Measurements from ENCODE around the gene DSCAM. TPM values are rescaled to one million over a fixed set of nuclear protein-coding genes. Genes with fewer than 3 reads are reported as not detected.

Gene DSCAM
- total RNA-seq, 2 experiments from 2014 or later = not detected

- ChIA-PET POLR2A (no interaction called here), CTCF (no interaction called here)
- DNase-seq (no peak), ATAC-seq (no peak)
- Mint-ChIP-seq H3K4me3 (no peak overlapping the region), H3K27ac (no peak overlapping the region), H3K27me3 (no peaks in the 10 kb centered on the region), H3K9me3 (peaks cover 3% of the 10 kb centered on the region), H3K36me3 (ENCODE audit: low read depth) (no peaks in the 10 kb centered on the region), H3K4me1 (ENCODE audit: low read depth) (no peaks in the 10 kb centered on the region)
- no peak for TF ChIP-seq CTCF (IDR thresholded peaks at IDR 0.05)
- intact Hi-C loops (cut with micrococcal nuclease) = no loop called here
Observed at GRCh38 chr21:40602080-40602479, 244.9 kb downstream of the DSCAM start.

GRCh38 chr21:40595806-40596205, 251.2 kb downstream of the DSCAM start:
- H3K4me1 Mint-ChIP-seq (ENCODE audit: low read depth) = no peaks in the 10 kb centered on the region
- no peaks in the 10 kb centered on the region for H3K36me3 Mint-ChIP-seq (ENCODE audit: low read depth)
- H3K27me3 Mint-ChIP-seq = no peaks in the 10 kb centered on the region
- POLR2A ChIA-PET = no interaction called here
- DNase-seq (no peak), ATAC-seq (no peak)
- CTCF ChIA-PET = no interaction called here
- no peak overlapping the region for H3K4me3 Mint-ChIP-seq
- peaks cover 7% of the 10 kb centered on the region for H3K9me3 Mint-ChIP-seq
- intact Hi-C loops (cut with micrococcal nuclease) = no loop called here
- no peak for TF ChIP-seq CTCF (IDR thresholded peaks at IDR 0.05)
- H3K27ac Mint-ChIP-seq = no peak overlapping the region

- DNase-seq (no peak), ATAC-seq (no peak)
- no peak overlapping the region for H3K27ac Mint-ChIP-seq
- intact Hi-C loops (cut with micrococcal nuclease) = no loop called here
- ChIA-PET CTCF (no interaction called here), POLR2A (no interaction called here)
- no peak overlapping the region for H3K4me3 Mint-ChIP-seq
- no peaks in the 10 kb centered on the region for H3K27me3 Mint-ChIP-seq
- no peak for TF ChIP-seq CTCF (IDR thresholded peaks at IDR 0.05)
- no peaks in the 10 kb centered on the region for H3K36me3 Mint-ChIP-seq (ENCODE audit: low read depth)
- H3K4me1 Mint-ChIP-seq (ENCODE audit: low read depth) = no peaks in the 10 kb centered on the region
- H3K9me3 Mint-ChIP-seq = peaks cover 6% of the 10 kb centered on the region
Observed at GRCh38 chr21:40587736-40588346, 259.1 kb downstream of the DSCAM start.

GRCh38 chr21:40586575-40586974, 260.4 kb downstream of the DSCAM start:
- no peak for ATAC-seq
- CTCF ChIA-PET = no interaction called here
- POLR2A ChIA-PET = no interaction called here
- DNase-seq = no peak
- no peak for TF ChIP-seq CTCF (IDR thresholded peaks at IDR 0.05)
- Mint-ChIP-seq H3K27ac (no peak overlapping the region), H3K36me3 (ENCODE audit: low read depth) (no peaks in the 10 kb centered on the region), H3K9me3 (peaks cover 2% of the 10 kb centered on the region), H3K4me3 (no peak overlapping the region), H3K27me3 (no peaks in the 10 kb centered on the region), H3K4me1 (ENCODE audit: low read depth) (no peaks in the 10 kb centered on the region)
- intact Hi-C loops (cut with micrococcal nuclease) = no loop called here

GRCh38 chr21:40577285-40578043, 269.5 kb downstream of the DSCAM start:
- no peak for TF ChIP-seq CTCF (IDR thresholded peaks at IDR 0.05)
- intact Hi-C loops (cut with micrococcal nuclease) = no loop called here
- DNase-seq (no peak), ATAC-seq (no peak)
- Mint-ChIP-seq H3K4me3 (no peak overlapping the region), H3K36me3 (ENCODE audit: low read depth) (no peaks in the 10 kb centered on the region), H3K27ac (no peak overlapping the region), H3K4me1 (ENCODE audit: low read depth) (no peaks in the 10 kb centered on the region), H3K9me3 (peaks cover 4% of the 10 kb centered on the region), H3K27me3 (no peaks in the 10 kb centered on the region)
- ChIA-PET CTCF (no interaction called here), POLR2A (no interaction called here)

Data from activated CD8-positive, alpha-beta T cell treated with anti-CD3 and anti-CD28 coated beads for 36 hours (primary cell).